Measurements from ENCODE around the gene TEF.
A peak's percentile ranks its signal among the peaks of the same experiment; 100 is the strongest.

The TEF gene

GRCh38 chr22:41366323-41367029 is 15.3 kb upstream of the TEF start:
- H3K36me3 ChIP-seq (replicated peaks), result no peaks in the 10 kb centered on the region
- no peak for DNase-seq
- TF ChIP-seq CTCF (IDR thresholded peaks at IDR 0.05; ENCODE audit: low read depth, low read length, missing control alignments), result no peak
- in situ Hi-C loops (cut with HindIII; ENCODE audit: low pct_ligation_motif_present, low sequenced_read_pairs), result no loop called here
- H3K4me3 ChIP-seq (ENCODE audit: low read depth, low read length), result no peak overlapping the region
- peaks cover 2% of the 10 kb centered on the region for H3K27me3 ChIP-seq (replicated peaks)
- H3K27ac ChIP-seq, result no peak overlapping the region

- DNase-seq, result peak; percentile 92
- Histone ChIP-seq H3K36me3 (replicated peaks) (no peaks in the 10 kb centered on the region), H3K4me3 (ENCODE audit: low read depth, low read length) (no peak overlapping the region), H3K27me3 (replicated peaks) (peaks cover 2% of the 10 kb centered on the region), H3K27ac (no peak overlapping the region)
- in situ Hi-C loops (cut with HindIII; ENCODE audit: low pct_ligation_motif_present, low sequenced_read_pairs), result no loop called here
- TF ChIP-seq CTCF (IDR thresholded peaks at IDR 0.05; ENCODE audit: low read depth, low read length, missing control alignments), result peak; percentile 67
Observed at GRCh38 chr22:41367039-41367679, 14.6 kb upstream of the TEF start.

GRCh38 chr22:41367680-41368542 is 13.8 kb upstream of the TEF start:
- DNase-seq, result no peak
- Histone ChIP-seq H3K4me3 (ENCODE audit: low read depth, low read length) (no peak overlapping the region), H3K36me3 (replicated peaks) (no peaks in the 10 kb centered on the region), H3K27me3 (replicated peaks) (peaks cover 2% of the 10 kb centered on the region), H3K27ac (no peak overlapping the region)
- TF ChIP-seq CTCF (IDR thresholded peaks at IDR 0.05; ENCODE audit: low read depth, low read length, missing control alignments), result no peak
- in situ Hi-C loops (cut with HindIII; ENCODE audit: low pct_ligation_motif_present, low sequenced_read_pairs), result no loop called here

- no peak overlapping the region for H3K27ac ChIP-seq
- no peak for TF ChIP-seq CTCF (IDR thresholded peaks at IDR 0.05; ENCODE audit: low read depth, low read length, missing control alignments)
- H3K36me3 ChIP-seq (replicated peaks), result no peaks in the 10 kb centered on the region
- DNase-seq, result no peak
- peaks cover 2% of the 10 kb centered on the region for H3K27me3 ChIP-seq (replicated peaks)
- no peak overlapping the region for H3K4me3 ChIP-seq (ENCODE audit: low read depth, low read length)
- in situ Hi-C loops (cut with HindIII; ENCODE audit: low pct_ligation_motif_present, low sequenced_read_pairs), result no loop called here
Observed at GRCh38 chr22:41368543-41369423, 13.0 kb upstream of the TEF start.

GRCh38 chr22:41369424-41369745 is 12.4 kb upstream of the TEF start:
- in situ Hi-C loops (cut with HindIII; ENCODE audit: low pct_ligation_motif_present, low sequenced_read_pairs), result no loop called here
- Histone ChIP-seq H3K36me3 (replicated peaks) (no peaks in the 10 kb centered on the region), H3K4me3 (ENCODE audit: low read depth, low read length) (no peak overlapping the region), H3K27ac (no peak overlapping the region), H3K27me3 (replicated peaks) (peaks cover 2% of the 10 kb centered on the region)
- DNase-seq, result no peak
- TF ChIP-seq CTCF (IDR thresholded peaks at IDR 0.05; ENCODE audit: low read depth, low read length, missing control alignments), result no peak
